GM23248 (cell line): Measurements from ENCODE around the gene ZBTB26. TPM values are rescaled to one million over a fixed set of nuclear protein-coding genes. Genes with fewer than 3 reads are reported as not detected.
"Not testable (repeated sequence)": the region's sequence is repeated elsewhere in the genome, so short reads cannot be mapped to it uniquely, and the experiment has no call there.

Experiments
- DNase-seq: peaks from one replicate; pipeline ENCODE4 v3.0.0-alpha.2; 2015
- H2AFZ ChIP-seq: fragments of 200-600 bp; sonication (generic); 2 replicates; pipeline ENCODE4 v1.6.1; 2016; ENCODE audit warnings: antibody characterized with exemption
- H3F3A ChIP-seq: fragments of 200-600 bp; sonication (generic); 2 replicates; pipeline ENCODE4 v1.6.1; 2016; ENCODE audit warnings: mild to moderate bottlenecking, antibody characterized with exemption, mixed run types; ENCODE audit not compliant: insufficient read depth
- H3K27ac ChIP-seq: fragments of 200-600 bp; sonication (generic); 2 replicates; pipeline ENCODE4 v1.5.1; 2016; ENCODE audit warnings: mild to moderate bottlenecking
- H3K27me3 ChIP-seq: fragments of 200-600 bp; sonication (generic); replicated peaks from 2 replicates; pipeline ENCODE4 v1.6.1; 2016; ENCODE audit warnings: mild to moderate bottlenecking; ENCODE audit not compliant: insufficient read depth
- H3K36me3 ChIP-seq: fragments of 200-600 bp; sonication (generic); 2 replicates; pipeline ENCODE4 v1.6.1; 2016; ENCODE audit warnings: low read depth, mild to moderate bottlenecking
- H3K4me1 ChIP-seq: fragments of 200-600 bp; sonication (generic); 2 replicates; pipeline ENCODE4 v1.6.1; 2016; ENCODE audit warnings: mild to moderate bottlenecking; ENCODE audit not compliant: insufficient read depth
- H3K4me2 ChIP-seq: fragments of 200-600 bp; sonication (generic); one replicate; pipeline ENCODE4 v1.6.1; 2016; ENCODE audit warnings: mild to moderate bottlenecking; ENCODE audit not compliant: unreplicated experiment
- H3K4me3 ChIP-seq: fragments of 200-600 bp; sonication (generic); 2 replicates; pipeline ENCODE4 v1.5.1; 2016; ENCODE audit warnings: mild to moderate bottlenecking
- H3K79me2 ChIP-seq: fragments of 200-600 bp; sonication (generic); 2 replicates; pipeline ENCODE4 v1.6.1; 2016; ENCODE audit warnings: mild to moderate bottlenecking; ENCODE audit not compliant: insufficient read depth
- H3K9ac ChIP-seq: fragments of 200-600 bp; sonication (generic); 2 replicates; pipeline ENCODE4 v1.6.1; 2016; ENCODE audit warnings: mild to moderate bottlenecking
- H3K9me2 ChIP-seq: fragments of 200-600 bp; sonication (generic); 2 replicates; pipeline ENCODE4 v1.6.1; 2016; ENCODE audit warnings: mixed run types, mild to moderate bottlenecking, moderate library complexity; ENCODE audit not compliant: insufficient read depth
- H3K9me3 ChIP-seq: fragments of 200-600 bp; sonication (generic); one replicate; pipeline ENCODE4 v1.6.1; 2017; ENCODE audit warnings: low read depth
- H4K20me1 ChIP-seq: fragments of 200-600 bp; sonication (generic); 2 replicates; pipeline ENCODE4 v1.6.0; 2016; ENCODE audit not compliant: insufficient read depth
- EZH2 ChIP-seq: fragments of 200-600 bp; sonication (generic); IDR thresholded peaks from 2 replicates; pipeline ENCODE4 v1.6.1; 2018; ENCODE audit warnings: antibody characterized with exemption, mild to moderate bottlenecking; ENCODE audit not compliant: insufficient read depth, poor library complexity, severe bottlenecking
- EZH2phosphoT487 ChIP-seq: fragments of 200-600 bp; sonication (generic); IDR thresholded peaks from 2 replicates; pipeline ENCODE4 v1.6.1; 2018; ENCODE audit warnings: antibody characterized with exemption, moderate library complexity, mild to moderate bottlenecking, low read depth; ENCODE audit not compliant: insufficient read depth
- WGBS, 2 experiments: methylation state at CpG; one replicate each; pipeline ENCODE4 v1.1.6; 2015 to 2017; ENCODE audit warnings: low lambda C conversion rate in 2 of 2, low coverage in 1 of 2; ENCODE audit errors: missing lambda C conversion rate in 2 of 2; 5-methylcytosine and 5-hydroxymethylcytosine counted together
- in situ Hi-C: fragments of 300-500 bp; cut with MboI; formaldehyde crosslinking; loops from 2 replicates; pipeline ENCODE4 v1.15.0; 2020
- polyA plus RNA-seq: library from polyadenylated mRNA; unstranded; fragments of >200 nt; fragmentation: Nextera tagmentation; extraction: Ambion mirVana; gene quantifications from 2 replicates; pipeline ENCODE4 v1.2.1, GENCODE V29; 2016
- total RNA-seq: library from RNA; depleted of rRNA; stranded (reverse); fragments of >200 nt; shearing (Covaris generic); gene quantifications from 2 replicates; pipeline ENCODE4 v1.2.3, GENCODE V29; 2014

The ZBTB26 gene
- total and polyA plus RNA-seq, 2 experiments from 2014 or later, result 1.8 to 5.2 TPM

DNA sequence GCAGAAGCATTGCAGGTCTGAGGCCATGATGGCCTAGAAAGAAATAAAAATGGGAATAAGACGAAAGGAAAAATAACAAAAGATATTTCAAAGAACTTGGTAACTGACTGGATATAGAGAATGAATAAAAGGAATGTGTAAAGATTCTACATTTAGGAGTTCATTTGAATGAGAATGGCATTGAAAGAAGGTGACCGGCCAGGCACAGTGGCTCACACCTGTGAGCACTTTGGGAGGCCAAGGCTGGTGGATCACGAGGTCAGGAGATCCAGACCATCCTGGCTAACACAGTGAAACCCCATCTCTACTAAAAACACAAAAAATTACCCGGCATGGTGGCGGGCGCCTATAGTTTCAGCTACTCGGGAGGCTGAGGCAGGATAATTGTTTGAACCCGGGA lies 8.6 kb downstream of the ZBTB26 start:
- no peak overlapping the region for H3K4me2 ChIP-seq
- WGBS, 2 experiments, result 90 to 94% methylated on average over 7 to 8 of the region's 8 CpGs
- no peaks in the 10 kb centered on the region for H3F3A ChIP-seq
- peaks cover 88% of the 10 kb centered on the region for H3K79me2 ChIP-seq
- no peak for DNase-seq
- in situ Hi-C loops, result no loop called here
- H3K4me1 ChIP-seq, result no peaks in the 10 kb centered on the region
- no peaks in the 10 kb centered on the region for H4K20me1 ChIP-seq
- H3K4me3 ChIP-seq, result no peak overlapping the region
- TF ChIP-seq EZH2 (no peak), EZH2phosphoT487 (no peak)
- H3K36me3 ChIP-seq, result 0 out of 2 replicates have a peak, but pooled peaks cover 3% of the 10 kb centered on the region
- H2AFZ ChIP-seq, result no peak overlapping the region
- H3K27me3 ChIP-seq, result no peaks in the 10 kb centered on the region
- H3K9me2 ChIP-seq, result no peaks in the 10 kb centered on the region
- H3K27ac ChIP-seq, result no peak overlapping the region
- no peaks in the 10 kb centered on the region for H3K9me3 ChIP-seq
- H3K9ac ChIP-seq, result no peak overlapping the region

DNA sequence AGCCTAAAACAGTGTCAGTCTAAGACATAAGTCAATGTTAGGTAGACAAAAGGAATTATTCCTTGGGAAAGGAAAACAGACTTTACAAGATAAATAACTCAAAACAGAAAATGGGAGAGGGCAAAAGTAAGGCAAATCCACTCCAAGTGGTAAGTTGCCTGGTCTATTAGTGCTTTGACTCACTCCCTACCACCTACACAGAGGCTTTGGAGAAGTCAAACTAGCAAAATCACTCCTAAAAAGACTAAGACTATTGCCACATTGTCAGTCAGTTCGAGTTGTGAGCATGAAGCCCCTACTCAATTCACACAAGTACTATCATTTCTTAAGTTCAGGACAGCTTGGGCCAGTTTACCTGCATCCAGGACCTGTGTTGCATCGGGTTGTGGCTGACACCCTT lies 13.0 kb downstream of the ZBTB26 start:
- TF ChIP-seq EZH2phosphoT487, result no peak
- no peak for TF ChIP-seq EZH2
- no peak overlapping the region for H3K27ac ChIP-seq
- 94 to 98% methylated on average over 2 of the region's 2 CpGs for WGBS, 2 experiments
- in situ Hi-C loops, result no loop called here
- 0 out of 2 replicates have a peak, but pooled peaks cover 3% of the 10 kb centered on the region for H3K36me3 ChIP-seq
- H3K27me3 ChIP-seq, result no peaks in the 10 kb centered on the region
- H3K9ac ChIP-seq, result no peak overlapping the region
- H4K20me1 ChIP-seq, result no peaks in the 10 kb centered on the region
- H3K4me2 ChIP-seq, result no peak overlapping the region
- H3K9me3 ChIP-seq, result no peaks in the 10 kb centered on the region
- no peak for DNase-seq
- H2AFZ ChIP-seq, result no peak overlapping the region
- no peak overlapping the region for H3K4me3 ChIP-seq
- peaks cover 53% of the 10 kb centered on the region for H3K79me2 ChIP-seq
- H3K9me2 ChIP-seq, result no peaks in the 10 kb centered on the region
- H3F3A ChIP-seq, result peaks cover 22% of the 10 kb centered on the region; the same call in 1 of the 2 replicates
- no peaks in the 10 kb centered on the region for H3K4me1 ChIP-seq

DNA sequence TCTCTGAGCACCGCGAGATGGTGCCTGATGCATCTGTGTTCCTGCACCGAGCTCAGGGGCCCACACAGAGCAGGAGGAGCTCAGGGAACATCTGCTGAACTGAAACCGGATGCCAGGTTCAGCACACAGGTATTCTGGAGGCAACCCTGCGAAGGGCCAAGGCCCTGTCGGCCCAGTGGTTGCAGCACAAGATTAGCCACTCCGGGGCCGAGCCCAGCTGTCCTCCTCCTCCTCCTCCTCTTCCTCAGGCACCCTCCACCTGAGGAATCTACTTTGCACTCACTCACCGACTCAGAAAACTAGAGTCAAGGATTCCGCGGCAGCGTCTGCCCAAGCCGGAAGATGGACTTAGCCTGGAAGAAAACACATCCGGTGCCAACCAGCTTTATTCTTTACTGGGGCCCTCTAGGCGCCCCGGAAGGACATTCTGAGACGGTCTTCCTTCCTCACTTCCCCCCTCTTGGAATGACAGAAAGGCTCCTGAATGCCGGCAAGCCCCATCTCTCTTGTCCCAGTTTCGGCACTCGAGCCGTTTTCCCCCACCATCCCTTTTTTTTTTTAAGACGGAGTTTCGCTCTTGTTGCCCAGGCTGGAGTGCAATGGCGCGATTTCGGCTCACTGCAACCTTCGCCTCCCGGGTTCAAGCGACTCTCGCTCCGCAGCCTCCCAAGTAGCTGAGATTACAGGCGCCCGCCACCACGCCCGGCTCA lies 18.2 kb downstream of the ZBTB26 start, which contains the start of gene ZBTB6:
Gene ZBTB6 (minus strand): TSS at position 360 of the 710 bp plus-strand sequence. CDS start 1,251 bp downstream, outside the sequence.
- WGBS, 2 experiments, result 1% methylated on average over 34 to 35 of the region's 35 CpGs

DNA sequence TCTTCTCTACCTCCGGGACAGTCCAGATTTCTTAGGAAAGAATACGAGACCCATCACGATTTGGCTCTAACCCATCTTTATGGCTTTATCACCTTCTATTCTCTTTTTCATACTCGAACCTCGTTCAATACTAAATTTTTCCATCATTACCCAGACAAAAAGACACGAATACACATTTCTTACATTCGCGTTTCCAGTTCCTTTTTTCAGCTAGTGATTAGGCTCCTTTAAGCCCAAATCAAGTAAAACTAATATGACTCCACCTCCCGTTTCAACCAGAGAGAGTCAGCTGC lies 18.7 kb downstream of the ZBTB26 start:
- Histone ChIP-seq H3K27ac (peak overlapping the region; percentile 88), H3K9me2 (no peaks in the 10 kb centered on the region), H4K20me1 (no peaks in the 10 kb centered on the region), H3K27me3 (no peaks in the 10 kb centered on the region), H3K36me3 (peaks cover 19% of the 10 kb centered on the region), H3K4me2 (peak overlapping the region; percentile 90), H3K4me3 (peak overlapping the region; percentile 95), H3K9me3 (no peaks in the 10 kb centered on the region), H3K9ac (peak overlapping the region; percentile 94), H3K4me1 (peaks cover 6% of the 10 kb centered on the region), H2AFZ (peak overlapping the region; percentile 91), H3K79me2 (peaks cover 59% of the 10 kb centered on the region), H3F3A (peaks cover 42% of the 10 kb centered on the region; the same call in 1 of the 2 replicates)
- in situ Hi-C loops, result no loop called here
- 1% methylated on average over 9 of the region's 9 CpGs for WGBS, 2 experiments
- DNase-seq, result no peak
- TF ChIP-seq EZH2, result no peak
- TF ChIP-seq EZH2phosphoT487, result no peak

More for the DNA sequence above, 18.2 kb downstream of the ZBTB26 start, which contains the start of gene ZBTB6:
- H3K79me2 ChIP-seq, result peaks cover 60% of the 10 kb centered on the region
- no peaks in the 10 kb centered on the region for H3K9me3 ChIP-seq
- no peaks in the 10 kb centered on the region for H4K20me1 ChIP-seq
- peaks cover 37% of the 10 kb centered on the region; the same call in 1 of the 2 replicates for H3F3A ChIP-seq
- DNase-seq, result peak; percentile 93
- peaks cover 19% of the 10 kb centered on the region for H3K36me3 ChIP-seq
- peak within 1 kb of the TSS; percentile 88 for H3K27ac ChIP-seq
- peak within 1 kb of the TSS; percentile 91 for H2AFZ ChIP-seq
- H3K9ac ChIP-seq, result peak within 1 kb of the TSS; percentile 94
- no peaks in the 10 kb centered on the region for H3K9me2 ChIP-seq
- peak within 1 kb of the TSS; percentile 90 for H3K4me2 ChIP-seq
- H3K27me3 ChIP-seq, result no peaks in the 10 kb centered on the region
- TF ChIP-seq EZH2 (no peak), EZH2phosphoT487 (no peak)
- in situ Hi-C loops, result no loop called here
- H3K4me3 ChIP-seq, result peak within 1 kb of the TSS; percentile 95
- H3K4me1 ChIP-seq, result peaks cover 6% of the 10 kb centered on the region

DNA sequence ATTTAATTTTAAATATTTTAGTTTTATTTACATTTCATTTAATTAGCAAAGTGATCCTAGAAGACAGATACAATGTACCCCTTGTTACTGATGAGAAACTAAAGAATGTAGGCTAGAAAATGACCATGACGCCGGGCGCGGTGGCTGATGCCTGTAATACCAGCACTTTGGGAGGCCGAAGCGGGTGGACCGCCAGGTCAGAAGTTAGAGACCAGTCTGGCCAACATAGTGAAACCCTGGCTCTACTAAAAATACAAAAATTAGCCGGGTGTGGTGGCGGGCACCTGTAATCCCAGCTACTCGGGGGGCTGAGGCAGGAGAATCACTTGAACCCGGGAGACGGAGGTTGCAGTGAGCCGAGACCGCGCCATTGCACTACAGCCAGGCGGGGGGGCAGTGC lies 25.2 kb downstream of the ZBTB26 start:
- DNase-seq, H3K9me3 ChIP-seq, in situ Hi-C loops, H3K9me2 ChIP-seq, H4K20me1 ChIP-seq, H3K27me3 ChIP-seq: not testable (repeated sequence)
- peak overlapping the region; percentile 66 for H3K27ac ChIP-seq
- peak overlapping the region; percentile 71; the same call in 1 of the 2 replicates for H3K4me3 ChIP-seq
- H3F3A ChIP-seq, result peaks cover 36% of the 10 kb centered on the region
- WGBS, 2 experiments, result 95 to 97% methylated on average over 16 of the region's 16 CpGs
- H3K4me2 ChIP-seq, result peak overlapping the region; percentile 79
- peak overlapping the region; percentile 77 for H3K9ac ChIP-seq
- peaks cover 11% of the 10 kb centered on the region for H3K36me3 ChIP-seq
- peaks cover 17% of the 10 kb centered on the region for H3K4me1 ChIP-seq
- H3K79me2 ChIP-seq, result peaks cover 72% of the 10 kb centered on the region
- H2AFZ ChIP-seq, result peak overlapping the region; percentile 93
